ENCODE data around the gene RSPH6A. TPM values are rescaled to one million over a fixed set of nuclear protein-coding genes. Genes with fewer than 3 reads are reported as not detected.

Gene RSPH6A
- total and polyA plus RNA-seq, 10 donors: 0.13 to 0.41 (median 0.26) TPM; not detected in 6

DNA sequence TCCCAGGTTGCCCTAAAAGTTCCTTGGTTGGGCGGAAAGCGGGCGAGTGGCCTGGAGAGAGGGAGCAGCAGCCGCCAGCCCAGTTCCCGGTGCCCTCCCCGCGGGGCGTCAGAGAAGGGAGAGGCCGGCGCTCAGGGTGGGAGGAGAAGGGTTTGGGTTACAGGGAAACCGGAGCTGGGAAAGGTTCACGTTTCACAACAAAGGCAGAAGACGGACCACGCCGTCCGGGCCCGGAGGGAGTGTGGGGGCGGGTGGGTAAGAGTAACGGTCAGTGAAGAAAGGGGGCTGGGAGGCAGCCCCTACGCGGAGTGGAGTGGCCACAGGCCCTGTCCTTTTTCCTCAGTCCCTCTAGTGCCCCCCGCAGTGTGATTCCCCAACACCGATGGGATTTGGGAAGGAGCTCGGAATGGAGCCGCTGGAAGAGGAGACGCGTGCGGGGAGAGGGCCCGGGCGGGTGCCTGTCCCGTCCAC, 47.7 kb downstream of the RSPH6A start:
- Histone ChIP-seq H3K4me1 (peaks cover 3 to 75% (median 46%) of the 10 kb centered on the region in 6 donors), H3K4me3 (peak overlapping the region; percentile 49 to 86 (median 80)), H3K36me3 (peaks cover 0 to 1% (median 0%) of the 10 kb centered on the region in 6 donors), H3K27me3 (replicated peaks in 1 of 7) (peaks cover 0 to 90% (median 11%) of the 10 kb centered on the region in 7 donors), H3K9me3 (no peaks in the 10 kb centered on the region), H3K27ac (peak overlapping the region; percentile 67 to 90 (median 88))
- peak; percentile 40 to 69 (median 59) for TF ChIP-seq POLR2AphosphoS5 (IDR thresholded peaks at IDR 0.05)
- TF ChIP-seq, protein P1, sequence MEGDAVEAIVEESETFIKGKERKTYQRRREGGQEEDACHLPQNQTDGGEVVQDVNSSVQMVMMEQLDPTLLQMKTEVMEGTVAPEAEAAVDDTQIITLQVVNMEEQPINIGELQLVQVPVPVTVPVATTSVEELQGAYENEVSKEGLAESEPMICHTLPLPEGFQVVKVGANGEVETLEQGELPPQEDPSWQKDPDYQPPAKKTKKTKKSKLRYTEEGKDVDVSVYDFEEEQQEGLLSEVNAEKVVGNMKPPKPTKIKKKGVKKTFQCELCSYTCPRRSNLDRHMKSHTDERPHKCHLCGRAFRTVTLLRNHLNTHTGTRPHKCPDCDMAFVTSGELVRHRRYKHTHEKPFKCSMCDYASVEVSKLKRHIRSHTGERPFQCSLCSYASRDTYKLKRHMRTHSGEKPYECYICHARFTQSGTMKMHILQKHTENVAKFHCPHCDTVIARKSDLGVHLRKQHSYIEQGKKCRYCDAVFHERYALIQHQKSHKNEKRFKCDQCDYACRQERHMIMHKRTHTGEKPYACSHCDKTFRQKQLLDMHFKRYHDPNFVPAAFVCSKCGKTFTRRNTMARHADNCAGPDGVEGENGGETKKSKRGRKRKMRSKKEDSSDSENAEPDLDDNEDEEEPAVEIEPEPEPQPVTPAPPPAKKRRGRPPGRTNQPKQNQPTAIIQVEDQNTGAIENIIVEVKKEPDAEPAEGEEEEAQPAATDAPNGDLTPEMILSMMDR (IDR thresholded peaks at IDR 0.05 in 8 of 11, conservative IDR thresholded peaks at IDR 0.05 in 3 of 11): no peak
- TF ChIP-seq POLR2A (IDR thresholded peaks at IDR 0.05): peak in 1 of 3 donors; percentile 10
- intact Hi-C loops (cut with DNase I; ENCODE audit: low total_unique reads): no loop called here
- WGBS, 5 donors: 27 to 43% (median 35%) methylated on average over 27 to 31 of the region's 31 CpGs
- no peak for DNase-seq

DNA sequence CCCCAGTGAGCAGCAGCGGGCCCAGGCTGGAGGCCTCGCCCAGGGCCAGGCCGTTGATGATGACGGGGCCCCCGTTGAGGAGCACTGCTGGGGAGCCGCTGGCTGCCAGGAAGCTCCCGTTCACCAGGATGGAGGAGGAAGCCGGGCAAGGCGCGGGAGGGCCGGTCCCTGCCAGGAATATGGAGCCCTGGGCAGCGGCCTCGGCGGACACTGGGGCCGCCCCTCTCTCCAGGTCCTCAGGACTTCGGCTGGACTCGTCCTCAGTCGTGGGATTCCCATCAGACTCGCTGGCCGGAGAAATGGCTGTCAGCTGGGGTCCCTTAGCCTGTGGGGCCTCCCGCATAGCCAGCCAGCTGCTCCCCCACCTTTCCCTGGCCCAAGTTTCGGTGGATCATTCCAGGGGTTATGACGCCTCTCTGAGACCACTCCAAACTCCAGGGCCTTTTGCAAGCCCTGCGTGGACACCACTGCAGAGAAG, 48.2 kb downstream of the RSPH6A start:
- peak overlapping the region in 7 of 8 donors; percentile 87 to 90 (median 88) for H3K27ac ChIP-seq
- H3K4me3 ChIP-seq: peak overlapping the region; percentile 49 to 86 (median 80)
- no peaks in the 10 kb centered on the region for H3K9me3 ChIP-seq
- WGBS, 5 donors: 57 to 70% (median 64%) methylated on average over 14 to 24 of the region's 24 CpGs
- no peaks in the 10 kb centered on the region for H3K36me3 ChIP-seq
- intact Hi-C loops (cut with DNase I; ENCODE audit: low total_unique reads): no loop called here
- peaks cover 3 to 75% (median 46%) of the 10 kb centered on the region in 6 donors for H3K4me1 ChIP-seq
- no peak for DNase-seq
- peaks cover 0 to 88% (median 11%) of the 10 kb centered on the region in 7 donors for H3K27me3 ChIP-seq (replicated peaks in 1 of 7)
- no peak for TF ChIP-seq POLR2A (IDR thresholded peaks at IDR 0.05)
- TF ChIP-seq, protein P1 (IDR thresholded peaks at IDR 0.05 in 8 of 11, conservative IDR thresholded peaks at IDR 0.05 in 3 of 11): no peak
- TF ChIP-seq POLR2AphosphoS5 (IDR thresholded peaks at IDR 0.05): no peak

DNA sequence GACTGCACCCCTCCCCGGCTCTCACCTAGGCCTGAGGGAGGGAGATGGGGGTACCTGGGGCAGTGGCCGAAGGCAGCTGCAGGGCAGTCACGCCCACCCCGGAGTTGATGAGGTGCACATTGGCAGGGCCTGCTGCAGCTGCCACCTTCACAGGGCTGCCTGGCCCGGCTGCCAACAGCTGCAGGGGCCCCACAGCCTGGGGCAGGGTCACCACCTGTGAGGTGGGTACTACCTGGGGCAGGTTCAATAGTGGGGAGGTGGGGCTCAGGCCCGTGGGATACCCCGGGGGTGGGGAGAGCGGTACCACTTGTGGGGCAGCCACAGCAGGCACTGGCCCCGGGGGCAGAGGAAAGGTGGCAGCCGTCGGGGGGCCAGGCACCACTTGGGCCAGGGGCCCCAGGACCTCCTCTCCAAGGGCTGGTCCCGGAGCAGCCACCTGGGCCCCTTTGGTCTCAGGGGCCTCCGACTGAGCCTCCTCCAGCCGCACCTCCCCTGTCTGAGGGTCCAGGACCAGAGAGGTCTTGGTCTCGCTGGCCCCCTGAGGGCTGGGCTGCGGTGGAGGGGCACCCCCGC, 48.7 kb downstream of the RSPH6A start:
- H3K4me3 ChIP-seq: peak overlapping the region in 4 of 8 donors; percentile 69 to 86 (median 81)
- H3K9me3 ChIP-seq: no peaks in the 10 kb centered on the region
- 70 to 94% (median 87%) methylated on average over 5 to 17 of the region's 17 CpGs for WGBS, 5 donors
- H3K4me1 ChIP-seq: peaks cover 3 to 74% (median 46%) of the 10 kb centered on the region in 6 donors
- H3K27ac ChIP-seq: peak overlapping the region in 7 of 8 donors; percentile 87 to 90 (median 88)
- H3K36me3 ChIP-seq: no peaks in the 10 kb centered on the region
- H3K27me3 ChIP-seq (replicated peaks in 1 of 7): peaks cover 0 to 87% (median 11%) of the 10 kb centered on the region in 7 donors
- intact Hi-C loops (cut with DNase I; ENCODE audit: low total_unique reads): no loop called here
- no peak for TF ChIP-seq POLR2A (IDR thresholded peaks at IDR 0.05)
- TF ChIP-seq POLR2AphosphoS5 (IDR thresholded peaks at IDR 0.05): no peak
- TF ChIP-seq, protein P1 (IDR thresholded peaks at IDR 0.05 in 8 of 11, conservative IDR thresholded peaks at IDR 0.05 in 3 of 11): no peak
- no peak for DNase-seq

GRCh38 chr19:45765702-45766295, 49.3 kb downstream of the RSPH6A start:
- H3K36me3 ChIP-seq: no peaks in the 10 kb centered on the region
- peak overlapping the region in 5 of 8 donors; percentile 87 to 90 (median 88) for H3K27ac ChIP-seq
- no peak overlapping the region for H3K4me3 ChIP-seq
- peaks cover 3 to 69% (median 41%) of the 10 kb centered on the region in 6 donors for H3K4me1 ChIP-seq
- H3K9me3 ChIP-seq: no peaks in the 10 kb centered on the region
- H3K27me3 ChIP-seq (replicated peaks in 1 of 7): peaks cover 0 to 81% (median 11%) of the 10 kb centered on the region in 7 donors
- no peak for TF ChIP-seq POLR2AphosphoS5 (IDR thresholded peaks at IDR 0.05)
- TF ChIP-seq, protein P1 (IDR thresholded peaks at IDR 0.05 in 8 of 11, conservative IDR thresholded peaks at IDR 0.05 in 3 of 11): no peak
- no peak for TF ChIP-seq POLR2A (IDR thresholded peaks at IDR 0.05)
- WGBS, 5 donors: 74 to 83% (median 79%) methylated on average over 21 to 23 of the region's 23 CpGs
- DNase-seq: no peak
- intact Hi-C loops (cut with DNase I; ENCODE audit: low total_unique reads): no loop called here

All from spleen (tissue), 11 donors.